H1 (cell line): ENCODE data around the gene FNDC10. TPM values are rescaled to one million over a fixed set of nuclear protein-coding genes. Genes with fewer than 3 reads are reported as not detected.

ENCODE experiments used
- CTCF ChIA-PET: fragments of 300-600 bp; sonication (Branson Sonifier 250); formaldehyde crosslinking; loops from one replicate; lab custom pipeline; 2021; ENCODE audit not compliant: partially characterized antibody; lab: Charles Lee
- POLR2A ChIA-PET: fragments of 300-600 bp; sonication (Branson Sonifier 250); formaldehyde crosslinking; loops from one replicate; lab custom pipeline; 2021; ENCODE audit warnings: inconsistent platforms; ENCODE audit not compliant: partially characterized antibody; lab: Charles Lee
- DNase-seq, 2 experiments: peaks; one replicate each; pipeline versions ENCODE4 v3.0.0 to v3.0.0-alpha.2; 2010 to 2022; ENCODE audit warnings: low spot score in 2 of 2, low read depth in 1 of 2, mixed read lengths in 1 of 2
- FAIRE-seq: peaks from 2 replicates; lab custom pipeline; 2011; peaks lifted over from hg19 to GRCh38; lab: Jason Lieb, UNC
- H2AFZ ChIP-seq: 2 replicates; pipeline ENCODE4 v1.8.1; 2012; ENCODE audit warnings: low read length, inconsistent platforms
- H2AK5ac ChIP-seq: 2 replicates; pipeline ENCODE4 v1.6.1; 2013; ENCODE audit warnings: low read depth, low read length
- H2BK120ac ChIP-seq: replicated peaks from 2 replicates; pipeline ENCODE3; 2013; ENCODE audit warnings: low read depth, low read length, inconsistent platforms
- H2BK12ac ChIP-seq: 2 replicates; pipeline ENCODE4 v1.6.1; 2013; ENCODE audit warnings: low read depth, low read length
- H2BK15ac ChIP-seq: 2 replicates; pipeline ENCODE4 v1.6.1; 2013; ENCODE audit warnings: low read length
- H2BK20ac ChIP-seq: 2 replicates; pipeline ENCODE4 v1.6.1; 2013; ENCODE audit warnings: low read length
- H2BK5ac ChIP-seq: 2 replicates; pipeline ENCODE4 v1.6.1; 2013; ENCODE audit warnings: low read depth, low read length
- H3K14ac ChIP-seq: 2 replicates; pipeline ENCODE4 v1.6.1; 2013; ENCODE audit warnings: inconsistent platforms; ENCODE audit not compliant: insufficient read length
- H3K18ac ChIP-seq: 2 replicates; pipeline ENCODE4 v1.6.1; 2013; ENCODE audit warnings: low read length; ENCODE audit errors: extremely low read depth
- H3K23ac ChIP-seq: 2 replicates; pipeline ENCODE4 v1.6.1; 2013; ENCODE audit warnings: inconsistent platforms; ENCODE audit not compliant: insufficient read length
- H3K23me2 ChIP-seq: 2 replicates; pipeline ENCODE4 v1.6.1; 2013; ENCODE audit warnings: low read depth, low read length
- H3K27ac ChIP-seq: 2 replicates; pipeline ENCODE4 v1.6.1; 2011; ENCODE audit warnings: low read depth, low read length, inconsistent platforms
- H3K27me3 ChIP-seq, 4 experiments: replicated peaks in 1 of 4; 1 replicate in 1 of 4; 2 replicates in 3 of 4; pipeline versions ENCODE4 v1.6.1 to v1.8.1; 2011 to 2013; ENCODE audit warnings: low read length in 3 of 4, mild to moderate bottlenecking in 3 of 4, inconsistent platforms in 2 of 4, mixed read lengths in 2 of 4, moderate library complexity in 1 of 4; ENCODE audit not compliant: control insufficient read depth in 3 of 4, insufficient read depth in 3 of 4; ENCODE audit errors: extremely low read depth in 1 of 4
- H3K36me3 ChIP-seq, 4 experiments: 2 replicates each; pipeline versions ENCODE4 v1.6.1 to v1.8.1; 2011 to 2013; ENCODE audit warnings: mild to moderate bottlenecking in 4 of 4, low read length in 3 of 4, moderate library complexity in 2 of 4, control low read depth in 1 of 4, inconsistent platforms in 1 of 4; ENCODE audit not compliant: insufficient read depth in 4 of 4, control insufficient read depth in 2 of 4
- H3K4ac ChIP-seq: replicated peaks from 2 replicates; pipeline ENCODE3; 2013; ENCODE audit warnings: low read length, low read depth, mixed read lengths, inconsistent platforms; ENCODE audit not compliant: insufficient read length
- H3K4me1 ChIP-seq, 4 experiments: replicated peaks in 1 of 4; 1 replicate in 1 of 4; 2 replicates in 3 of 4; pipeline versions ENCODE4 v1.6.1 to v1.8.1; 2011 to 2013; ENCODE audit warnings: low read length in 3 of 4, inconsistent platforms in 2 of 4, mixed read lengths in 1 of 4; ENCODE audit not compliant: insufficient read depth in 4 of 4, control insufficient read depth in 3 of 4
- H3K4me2 ChIP-seq, 2 experiments: 2 replicates each; pipeline versions ENCODE4 v1.6.1 to v1.8.1; 2011 to 2013; ENCODE audit warnings: low read depth in 2 of 2, low read length in 2 of 2, control low read depth in 1 of 2, inconsistent platforms in 1 of 2, mild to moderate bottlenecking in 1 of 2; ENCODE audit not compliant: insufficient read depth in 1 of 2
- H3K4me3 ChIP-seq, 4 experiments: fragments of 200-600, 300-600 bp in 1 of 4; sonication (generic), shearing (Covaris generic), sonication (Bioruptor Twin) in 1 of 4; 2 replicates each; pipeline versions ENCODE4 v1.5.1 to v1.8.1; 2011 to 2016; ENCODE audit warnings: low read length in 4 of 4, low read depth in 3 of 4, control low read depth in 2 of 4, inconsistent platforms in 2 of 4, mild to moderate bottlenecking in 2 of 4, mixed read lengths in 1 of 4, moderate library complexity in 1 of 4; ENCODE audit not compliant: insufficient read depth in 2 of 4; ENCODE audit errors: extremely low read depth in 1 of 4
- H3K56ac ChIP-seq: replicated peaks from 2 replicates; pipeline ENCODE3; 2013; ENCODE audit warnings: low read depth, mild to moderate bottlenecking, mixed read lengths, low read length, inconsistent platforms; ENCODE audit not compliant: insufficient read length
- H3K79me1 ChIP-seq: 2 replicates; pipeline ENCODE4 v1.6.1; 2013; ENCODE audit warnings: low read depth, low read length, control low read depth
- H3K79me2 ChIP-seq, 2 experiments: 2 replicates each; pipeline versions ENCODE4 v1.6.1 to v1.8.1; 2012 to 2013; ENCODE audit warnings: low read length in 2 of 2, mild to moderate bottlenecking in 2 of 2, inconsistent platforms in 1 of 2; ENCODE audit not compliant: insufficient read depth in 2 of 2, control insufficient read depth in 1 of 2
- H3K9ac ChIP-seq, 4 experiments: replicated peaks in 1 of 4; 1 replicate in 1 of 4; 2 replicates in 3 of 4; pipeline versions ENCODE4 v1.6.1 to v1.8.1; 2011 to 2013; ENCODE audit warnings: low read depth in 3 of 4, low read length in 3 of 4, control low read depth in 2 of 4, mild to moderate bottlenecking in 2 of 4, moderate library complexity in 2 of 4, inconsistent platforms in 1 of 4; ENCODE audit errors: extremely low read depth in 1 of 4
- H3K9me3 ChIP-seq, 2 experiments: 2 replicates each; pipeline versions ENCODE4 v1.6.1 to v1.8.1; 2012 to 2013; ENCODE audit warnings: mild to moderate bottlenecking in 2 of 2, moderate library complexity in 2 of 2, control low read depth in 1 of 2, inconsistent platforms in 1 of 2, low read depth in 1 of 2, low read length in 1 of 2, mixed read lengths in 1 of 2; ENCODE audit not compliant: insufficient read depth in 2 of 2
- H4K20me1 ChIP-seq, 2 experiments: replicated peaks in 1 of 2; 2 replicates each; pipeline versions ENCODE3 to v1.8.1; 2011 to 2013; ENCODE audit warnings: inconsistent platforms in 2 of 2, low read length in 2 of 2, mild to moderate bottlenecking in 1 of 2; ENCODE audit not compliant: insufficient read depth in 2 of 2, control insufficient read depth in 1 of 2
- H4K5ac ChIP-seq: 2 replicates; pipeline ENCODE4 v1.6.1; 2013; ENCODE audit warnings: low read length, low read depth, mixed read lengths, inconsistent platforms; ENCODE audit not compliant: insufficient read length
- H4K8ac ChIP-seq: 2 replicates; pipeline ENCODE4 v1.8.0; 2013; ENCODE audit warnings: mild to moderate bottlenecking, moderate library complexity, low read length, inconsistent platforms; ENCODE audit not compliant: insufficient read depth; ENCODE audit errors: extremely low read depth
- H4K91ac ChIP-seq: replicated peaks from 2 replicates; pipeline ENCODE3; 2013; ENCODE audit warnings: low read length, mixed read lengths, inconsistent platforms; ENCODE audit not compliant: insufficient read length
- CBX5 ChIP-seq: fragments of 300-800, 300-1000 bp; sonication (generic); IDR thresholded peaks from 2 replicates; pipeline ENCODE4 v1.7.1; 2016; ENCODE audit warnings: antibody characterized with exemption, low read length, low read depth
- GABPA ChIP-seq: IDR thresholded peaks from 2 replicates; pipeline ENCODE4 v1.6.1; 2011; ENCODE audit warnings: mild to moderate bottlenecking, low read length, moderate library complexity, borderline replicate concordance; ENCODE audit not compliant: insufficient read depth
- JUND ChIP-seq: IDR thresholded peaks from 2 replicates; pipeline ENCODE4 v1.6.1; 2011; ENCODE audit warnings: mild to moderate bottlenecking, improper control_type of control experiment, low read length
- NANOG ChIP-seq: IDR thresholded peaks from 2 replicates; pipeline ENCODE4 v1.6.1; 2011; ENCODE audit warnings: low read length, low read depth, mild to moderate bottlenecking, inconsistent platforms; ENCODE audit not compliant: insufficient read depth, poor library complexity, severe bottlenecking
- RXRA ChIP-seq: IDR thresholded peaks from 2 replicates; pipeline ENCODE4 v1.6.1; 2011; ENCODE audit warnings: low read depth, mild to moderate bottlenecking, low read length, moderate library complexity; ENCODE audit not compliant: insufficient read depth
- SIRT6 ChIP-seq: IDR thresholded peaks from one replicate; pipeline ENCODE4 v1.7.1; 2012; ENCODE audit warnings: low read length, inconsistent platforms
- SP1 ChIP-seq: IDR thresholded peaks from 2 replicates; pipeline ENCODE4 v1.6.1; 2011; ENCODE audit warnings: low read depth, low read length
- TBP ChIP-seq: IDR thresholded peaks from 2 replicates; pipeline ENCODE4 v1.6.1; 2011; ENCODE audit warnings: low read depth, low read length, improper control_type of control experiment
- WGBS, 2 experiments: shearing (Covaris generic) in 1 of 2; methylation state at CpG; one replicate each; pipeline versions ENCODE4 v1.1.6 to v1.1.7; 2013 to 2015; ENCODE audit warnings: low lambda C conversion rate in 2 of 2, mixed read lengths in 2 of 2, inconsistent platforms in 1 of 2, low coverage in 1 of 2, missing lambda C conversion rate in 1 of 2; ENCODE audit not compliant: insufficient replicate concordance in 2 of 2, insufficient coverage in 1 of 2, insufficient read length in 1 of 2; ENCODE audit errors: extremely low coverage in 1 of 2, missing lambda C conversion rate in 1 of 2; 5-methylcytosine and 5-hydroxymethylcytosine counted together
- polyA plus RNA-seq, 7 experiments: library from polyadenylated mRNA; depleted of rRNA in 3 of 7; stranded (reverse) in 5 of 7; unstranded in 2 of 7; fragments of >200 nt in 5 of 7; fragments of 200-250 nt in 2 of 7; gene quantifications; 1 replicate in 5 of 7; 2 replicates in 1 of 7; 4 replicates in 1 of 7; pipeline versions ENCODE4 v1.2.1 to v1.2.3, GENCODE V29; 2011 to 2013; ENCODE audit warnings: missing spikeins in 2 of 7, mixed read lengths in 2 of 7
- total RNA-seq: library from RNA; stranded (reverse); fragmentation: NEBNext Ultra II Directional; extraction: Animal tissue kit (Norgen Biotek cat#: 25700); gene quantifications from 2 replicates; pipeline ENCODE4 v1.2.1, GENCODE V29; 2021

The FNDC10 gene
- total and polyA plus RNA-seq, 2 of the 8 experiments (the other 6 are each of a cell fraction or from before 2014, with no cell fraction given): 19.0 to 21.8 TPM

DNA sequence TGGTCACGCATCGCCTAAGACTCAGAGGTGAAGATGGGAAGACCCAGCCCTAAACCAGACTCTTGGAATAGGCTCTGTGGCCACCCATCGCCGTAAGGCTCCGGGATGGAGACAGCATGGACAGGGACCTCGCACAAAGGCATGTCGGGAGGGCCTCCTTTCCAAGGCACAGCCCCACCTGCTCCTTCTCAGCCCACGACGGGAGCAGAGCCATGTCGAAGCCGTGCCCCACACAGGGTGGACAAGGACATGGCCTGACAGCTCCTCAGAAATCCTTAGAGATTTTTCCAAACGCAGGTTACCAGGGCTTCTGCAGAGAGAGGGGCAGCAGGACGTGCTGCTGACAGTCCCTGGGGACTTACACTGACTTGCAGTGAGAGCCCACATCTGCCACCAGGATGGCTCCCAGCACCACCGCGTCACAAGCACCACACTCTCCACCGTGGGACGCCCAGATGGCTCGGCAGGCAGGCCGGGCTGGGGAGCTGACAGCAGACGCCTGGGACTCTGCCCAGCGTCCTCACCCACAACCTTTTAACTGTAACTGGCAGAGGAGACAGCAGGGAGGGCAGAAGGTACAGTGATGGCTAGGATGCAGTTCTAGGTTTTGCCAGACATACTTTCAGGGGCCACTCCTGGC lies 37.3 kb downstream of the FNDC10 start:
- Histone ChIP-seq H3K79me1 (peaks cover 5% of the 10 kb centered on the region), H2BK120ac (no peak overlapping the region), H3K4ac (no peak overlapping the region), H2BK5ac (no peak overlapping the region), H3K79me2 (peaks cover 22 to 52% of the 10 kb centered on the region in 2 experiments), H3K4me2 (no peak overlapping the region), H3K23me2 (no peaks in the 10 kb centered on the region), H3K56ac (no peak overlapping the region), H4K20me1 (peaks cover 23 to 40% of the 10 kb centered on the region in 2 experiments), H2BK12ac (no peak overlapping the region), H4K8ac (no peak overlapping the region), H3K27me3 (no peaks in the 10 kb centered on the region), H2AFZ (no peak overlapping the region), H3K4me3 (no peak overlapping the region), H3K36me3 (peaks cover 16 to 47% (median 28%) of the 10 kb centered on the region in 4 experiments), H2AK5ac (no peak overlapping the region), H2BK15ac (no peak overlapping the region), H3K9ac (no peak overlapping the region)
- FAIRE-seq: no peak
- 96% methylated on average over 21 of the region's 21 CpGs; no CpG with 5 or more reads in 1 of the 2 experiments for WGBS, 2 experiments
- no peak for TF ChIP-seq CBX5
- no peak for TF ChIP-seq TBP
- no peak for TF ChIP-seq RXRA
- TF ChIP-seq JUND: no peak
- TF ChIP-seq SIRT6: no peak
- no peak for TF ChIP-seq GABPA
- no peak for TF ChIP-seq NANOG
- no peak for TF ChIP-seq SP1
- TF ChIP-seq, all 59 proteins: peak for 0
- no peak overlapping the region for H3K23ac ChIP-seq
- H3K9me3 ChIP-seq: no peaks in the 10 kb centered on the region
- POLR2A ChIA-PET: interaction anchor here (0.7 to 23.0 kb wide), 4 partner anchors 1 to 45 kb away, joined by 3 to 367 read pairs (median 185); no protein-coding TSS in a partner anchor
- no peak overlapping the region for H4K91ac ChIP-seq
- no peak overlapping the region for H4K5ac ChIP-seq
- DNase-seq: no peak
- H3K4me1 ChIP-seq: peaks cover 0 to 6% (median 2%) of the 10 kb centered on the region in 4 experiments; a peak in 2 of 7 replicates
- H2BK20ac ChIP-seq: no peak overlapping the region
- CTCF ChIA-PET: interaction anchor here (0.8 to 1.7 kb wide), 3 partner anchors 8 to 58 kb away, joined by 3 to 4 read pairs (median 3); no protein-coding TSS in a partner anchor
- H3K14ac ChIP-seq: no peak overlapping the region
- H3K27ac ChIP-seq: no peak overlapping the region
- no peak overlapping the region for H3K18ac ChIP-seq
